ENCODE results near the gene SAMD4B.
"Not testable (repeated sequence)": the region's sequence is repeated elsewhere in the genome, so short reads cannot be mapped to it uniquely, and the experiment has no call there.

Gene SAMD4B

DNA sequence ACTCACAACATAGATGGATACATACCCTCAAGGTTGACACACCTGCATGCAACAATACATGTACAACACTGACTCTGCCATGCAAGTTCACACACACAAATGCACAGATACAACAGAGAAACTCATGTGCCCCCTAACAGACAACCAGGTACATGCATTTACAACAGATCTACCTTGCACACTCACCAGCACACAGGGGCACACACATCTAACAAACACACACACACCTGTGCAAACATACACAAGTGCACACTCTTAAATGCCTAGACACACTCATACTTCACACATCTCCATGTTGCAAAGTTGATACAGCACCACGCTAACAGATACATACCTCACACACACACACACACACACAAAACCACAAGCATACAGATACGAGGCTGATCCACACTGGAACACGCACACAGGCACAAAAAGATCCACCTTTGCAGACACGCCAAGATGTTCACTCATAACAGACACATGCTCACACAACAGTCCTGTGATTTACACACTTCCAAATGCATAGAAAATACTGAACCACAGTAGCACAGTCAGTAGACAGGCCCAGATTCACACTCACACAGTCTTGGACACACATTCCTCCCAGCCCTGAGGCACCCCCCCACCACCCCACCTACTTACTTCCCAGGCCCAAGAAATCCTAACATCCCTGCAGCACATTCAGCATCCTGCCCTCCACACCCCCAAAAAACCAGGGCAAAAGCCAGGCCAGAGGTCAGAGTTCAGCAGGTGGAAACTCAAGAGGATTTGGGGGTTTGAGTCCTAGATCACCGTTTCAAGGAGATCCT lies 22.9 kb upstream of the SAMD4B start:
- no peak for TF ChIP-seq ZNF274 (IDR thresholded peaks at IDR 0.05; ENCODE audit: low read depth, low read length)
- H3K4me3 ChIP-seq (ENCODE audit: low read length) = no peak overlapping the region

DNA sequence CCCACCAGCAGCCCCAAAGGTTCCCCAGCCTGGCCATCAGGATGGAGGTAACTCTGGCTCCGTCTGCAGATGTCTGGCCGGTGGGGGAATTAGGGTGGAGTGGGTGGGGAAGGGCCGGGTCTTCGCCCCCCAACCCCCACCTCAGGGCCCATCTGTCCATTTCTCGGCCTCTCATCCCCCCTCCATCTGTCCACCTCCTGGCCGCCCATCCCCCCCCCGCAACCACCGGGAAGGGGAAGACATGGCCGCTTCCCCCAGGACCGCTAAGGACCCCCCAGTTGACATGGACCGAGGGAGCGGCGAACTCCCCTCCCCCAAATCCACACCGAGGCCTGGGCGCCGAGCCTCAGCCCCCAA lies 22.4 kb upstream of the SAMD4B start:
- TF ChIP-seq ZNF274 (IDR thresholded peaks at IDR 0.05; ENCODE audit: low read depth, low read length) = no peak
- H3K4me3 ChIP-seq (ENCODE audit: low read length) = peak overlapping the region; percentile 62; the same call in 1 of the 2 replicates

GRCh38 chr19:39321117-39321831 lies 20.9 kb upstream of the SAMD4B start:
- TF ChIP-seq ZNF274 (IDR thresholded peaks at IDR 0.05; ENCODE audit: low read depth, low read length) = no peak
- no peak overlapping the region for H3K4me3 ChIP-seq (ENCODE audit: low read length)

DNA sequence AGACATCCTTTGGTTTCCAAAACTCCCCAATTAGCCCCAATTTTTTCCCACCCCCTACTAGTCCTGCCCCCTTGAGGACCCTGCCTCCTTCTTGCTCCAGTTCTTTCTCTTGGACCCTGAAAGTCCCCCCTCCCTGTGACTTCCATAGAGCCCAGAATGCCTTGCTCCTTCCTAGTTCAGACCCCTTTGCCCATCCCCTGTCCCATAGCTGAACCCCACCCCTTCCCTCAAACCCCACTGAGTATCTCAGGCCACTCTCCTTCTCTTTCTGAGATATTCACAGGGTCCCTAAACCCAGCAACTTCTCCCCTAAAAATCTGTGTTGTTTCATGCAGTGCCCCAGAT lies 20.4 kb upstream of the SAMD4B start:
- TF ChIP-seq ZNF274 (IDR thresholded peaks at IDR 0.05; ENCODE audit: low read depth, low read length) = no peak

DNA sequence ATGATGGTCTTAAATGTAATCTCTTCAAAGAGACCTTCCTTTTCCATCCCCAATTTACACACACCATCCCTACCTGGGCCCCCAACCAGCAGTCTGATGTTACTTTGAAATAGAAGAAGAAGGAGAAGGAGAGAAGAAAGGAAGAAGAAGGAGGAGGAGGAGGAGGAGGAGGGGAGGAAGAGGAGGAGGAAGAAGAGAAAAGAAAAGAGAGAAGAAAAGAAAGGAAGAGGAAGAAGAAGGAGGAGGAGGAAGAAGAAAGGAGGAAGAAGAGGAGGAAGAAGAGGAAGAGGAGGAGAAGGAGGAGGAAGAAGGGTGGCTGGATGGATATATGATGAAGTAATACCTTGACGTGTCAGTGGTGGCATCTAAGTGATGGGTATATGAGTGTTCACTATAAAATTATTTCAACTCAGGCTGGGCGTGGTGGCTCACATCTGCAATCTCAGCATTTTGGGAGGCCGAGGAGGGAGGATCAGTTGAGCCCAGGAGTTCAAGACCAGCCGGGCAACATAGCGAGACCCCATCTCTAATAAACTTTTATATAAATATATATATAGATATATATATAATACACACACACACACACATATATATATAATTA lies 17.9 kb upstream of the SAMD4B start:
- H3K4me3 ChIP-seq (ENCODE audit: low read length) = no peak overlapping the region
- no peak for TF ChIP-seq ZNF274 (IDR thresholded peaks at IDR 0.05; ENCODE audit: low read depth, low read length)

More for the DNA sequence above, 20.4 kb upstream of the SAMD4B start:
- H3K4me3 ChIP-seq (ENCODE audit: low read length) = no peak overlapping the region

GRCh38 chr19:39325778-39326665 lies 16.2 kb upstream of the SAMD4B start:
- H3K4me3 ChIP-seq (ENCODE audit: low read length) = no peak overlapping the region
- no peak for TF ChIP-seq ZNF274 (IDR thresholded peaks at IDR 0.05; ENCODE audit: low read depth, low read length)

DNA sequence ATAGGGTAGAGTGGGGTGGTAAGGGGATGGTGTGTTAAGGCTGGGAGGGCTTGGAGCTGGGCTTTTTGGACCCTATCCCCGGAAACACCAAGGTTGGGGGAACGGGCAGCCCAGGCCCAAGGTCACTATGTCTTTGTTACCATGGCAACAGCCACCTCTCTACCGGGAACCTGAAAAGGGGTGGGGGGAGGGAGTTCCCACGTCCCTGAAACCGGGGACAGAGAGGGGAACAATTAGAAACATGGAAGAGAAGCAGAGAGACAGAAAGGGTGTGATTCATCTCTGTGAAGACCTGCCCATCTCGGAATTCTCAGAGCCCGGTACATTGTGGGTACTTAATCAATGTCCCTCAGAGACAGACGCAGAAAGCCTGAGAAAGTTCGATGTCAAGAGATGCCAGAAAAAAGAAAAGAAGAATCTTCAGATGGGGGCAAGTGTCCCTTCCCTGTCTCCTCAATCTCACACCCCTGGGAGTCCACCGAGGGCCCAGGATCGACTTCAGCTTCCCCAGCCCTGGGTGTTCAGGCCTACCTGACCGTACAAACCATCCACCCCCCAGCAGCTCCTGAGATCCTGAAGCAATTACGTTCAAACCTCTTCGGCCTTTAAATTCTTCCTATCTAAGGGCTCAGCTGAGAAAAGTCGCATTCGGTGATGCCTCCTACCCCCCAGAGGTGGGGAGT lies 14.7 kb upstream of the SAMD4B start:
- H3K4me3 ChIP-seq (ENCODE audit: low read length) = no peak overlapping the region
- no peak for TF ChIP-seq ZNF274 (IDR thresholded peaks at IDR 0.05; ENCODE audit: low read depth, low read length)

DNA sequence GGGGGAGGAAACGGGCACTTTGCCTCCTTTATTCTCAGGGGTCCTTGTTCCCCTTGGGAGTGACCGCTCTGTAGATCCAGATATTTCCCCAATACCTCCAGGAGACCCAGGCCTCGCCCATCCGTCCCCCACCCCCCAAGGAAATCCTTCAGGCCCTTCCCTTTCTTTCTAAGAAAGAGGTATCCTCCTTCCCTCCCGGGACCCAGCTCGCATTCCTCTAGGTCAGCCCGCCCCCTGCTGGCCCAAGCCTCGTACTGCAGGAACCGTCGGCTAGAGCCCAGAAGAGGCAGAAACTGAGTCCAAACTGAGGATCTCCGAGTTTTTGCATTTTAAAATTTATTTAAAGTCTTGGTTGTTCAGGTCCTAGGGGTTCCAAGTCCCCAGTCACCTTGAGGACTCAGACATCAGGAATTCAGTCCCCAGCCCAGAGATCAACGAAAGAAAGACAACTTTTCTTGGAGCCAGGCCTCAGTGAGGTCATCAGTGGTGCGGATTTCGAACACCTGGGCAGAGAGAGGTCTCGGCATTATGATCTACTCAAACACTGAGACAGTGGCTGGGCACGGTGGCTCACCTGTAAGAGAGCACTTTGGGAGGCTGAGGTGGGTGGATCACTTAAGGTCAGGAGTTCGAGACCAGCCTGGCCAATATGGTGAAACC lies 14.0 kb upstream of the SAMD4B start:
- no peak overlapping the region for H3K4me3 ChIP-seq (ENCODE audit: low read length)
- no peak for TF ChIP-seq ZNF274 (IDR thresholded peaks at IDR 0.05; ENCODE audit: low read depth, low read length)

GRCh38 chr19:39329948-39330347 lies 12.3 kb upstream of the SAMD4B start:
- H3K4me3 ChIP-seq (ENCODE audit: low read length) = no peak overlapping the region
- no peak for TF ChIP-seq ZNF274 (IDR thresholded peaks at IDR 0.05; ENCODE audit: low read depth, low read length)

DNA sequence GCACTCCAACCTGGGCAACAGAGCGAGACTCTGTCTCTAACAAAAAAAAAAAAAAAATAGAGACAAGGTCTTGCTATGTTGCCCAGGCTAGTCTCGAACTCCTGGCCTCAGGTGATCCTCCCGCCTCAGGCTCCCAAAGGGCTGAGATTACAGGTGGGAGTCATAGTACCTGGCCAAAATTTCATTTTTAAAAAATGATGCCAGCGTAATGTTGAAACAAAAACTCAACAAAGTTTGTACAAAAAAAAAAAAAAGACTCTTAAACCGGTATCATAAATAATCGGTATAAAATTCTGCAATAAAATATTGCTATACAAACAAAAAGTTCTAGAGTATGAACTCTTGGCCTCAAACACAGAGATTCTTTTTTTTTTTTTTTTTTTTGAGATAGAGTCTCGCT lies 9.9 kb upstream of the SAMD4B start:
- TF ChIP-seq ZNF274 (IDR thresholded peaks at IDR 0.05; ENCODE audit: low read depth, low read length) = no peak
- no peak overlapping the region for H3K4me3 ChIP-seq (ENCODE audit: low read length)

GRCh38 chr19:39332738-39333137 lies 9.5 kb upstream of the SAMD4B start:
- not testable (repeated sequence) for H3K4me3 ChIP-seq (ENCODE audit: low read length)

GRCh38 chr19:39333507-39333906 lies 8.7 kb upstream of the SAMD4B start:
- no peak overlapping the region for H3K4me3 ChIP-seq (ENCODE audit: low read length)
- TF ChIP-seq ZNF274 (IDR thresholded peaks at IDR 0.05; ENCODE audit: low read depth, low read length) = no peak

GRCh38 chr19:39334444-39334976 lies 7.7 kb upstream of the SAMD4B start:
- TF ChIP-seq ZNF274 (IDR thresholded peaks at IDR 0.05; ENCODE audit: low read depth, low read length) = no peak
- H3K4me3 ChIP-seq (ENCODE audit: low read length) = peak overlapping the region; percentile 71; the same call in 1 of the 2 replicates

Measured in GM08714 (cell line).